HG03095 (cell line): ENCODE results near the gene KCNAB1.

Source experiments
- ATAC-seq: cut with Tn5 transposase; IDR thresholded peaks from one replicate; pipeline ENCODE4 v1.9.1; 2021; ENCODE audit warnings: moderate library complexity; ENCODE audit not compliant: unreplicated experiment

The KCNAB1 gene

GRCh38 chr3:156433138-156433537, 312.8 kb downstream of the KCNAB1 start:
- ATAC-seq, result no peak

- no peak for ATAC-seq
Measured at GRCh38 chr3:156433910-156434309, 313.5 kb downstream of the KCNAB1 start.

- no peak for ATAC-seq
Measured at GRCh38 chr3:156434921-156435320, 314.5 kb downstream of the KCNAB1 start.

- ATAC-seq, result no peak
Measured at GRCh38 chr3:156443079-156443478, 322.7 kb downstream of the KCNAB1 start.

GRCh38 chr3:156445117-156446090, 325.0 kb downstream of the KCNAB1 start:
- ATAC-seq, result no peak

GRCh38 chr3:156448300-156448699, 327.9 kb downstream of the KCNAB1 start:
- ATAC-seq, result peak; percentile 68

GRCh38 chr3:156449710-156450574, 329.6 kb downstream of the KCNAB1 start:
- ATAC-seq, result no peak

- no peak for ATAC-seq
Measured at GRCh38 chr3:156455839-156456238, 335.5 kb downstream of the KCNAB1 start.

- no peak for ATAC-seq
Measured at GRCh38 chr3:156456771-156457224, 336.4 kb downstream of the KCNAB1 start.

GRCh38 chr3:156459434-156459833, 339.1 kb downstream of the KCNAB1 start:
- no peak for ATAC-seq

GRCh38 chr3:156460206-156460611, 339.8 kb downstream of the KCNAB1 start:
- peak; percentile 82 for ATAC-seq

- no peak for ATAC-seq
Measured at GRCh38 chr3:156461889-156462288, 341.5 kb downstream of the KCNAB1 start.

GRCh38 chr3:156463123-156463522, 342.7 kb downstream of the KCNAB1 start:
- no peak for ATAC-seq

- no peak for ATAC-seq
Measured at GRCh38 chr3:156465194-156465593, 344.8 kb downstream of the KCNAB1 start.

- ATAC-seq, result no peak
Measured at GRCh38 chr3:156469456-156469855, 349.1 kb downstream of the KCNAB1 start.

- ATAC-seq, result no peak
Measured at GRCh38 chr3:156471431-156471830, 351.1 kb downstream of the KCNAB1 start.

- no peak for ATAC-seq
Measured at GRCh38 chr3:156472150-156472549, 351.8 kb downstream of the KCNAB1 start.

- no peak for ATAC-seq
Measured at GRCh38 chr3:156472684-156473083, 352.3 kb downstream of the KCNAB1 start.

GRCh38 chr3:156473341-156473740, 353.0 kb downstream of the KCNAB1 start:
- ATAC-seq, result no peak

GRCh38 chr3:156474560-156475389, 354.4 kb downstream of the KCNAB1 start:
- no peak for ATAC-seq

GRCh38 chr3:156477323-156477722, 356.9 kb downstream of the KCNAB1 start:
- no peak for ATAC-seq
